Activated T-helper 17 cell treated with anti-CD3 and anti-CD28 coated beads, Interleukin-2, amount 50 U/mL, for 72 hours (primary cell): ENCODE results near the gene PRDM9. TPM values are rescaled to one million over a fixed set of nuclear protein-coding genes. Genes with fewer than 3 reads are reported as not detected.
"Not testable (repeated sequence)": the region's sequence is repeated elsewhere in the genome, so short reads cannot be mapped to it uniquely, and the experiment has no call there.

Experiments used
- ATAC-seq: fragments of 150-1000 bp; cut with Tn5 transposase; replicated peaks from 2 replicates; pipeline ENCODE4 v1.10.0; 2021; ENCODE audit warnings: mild to moderate bottlenecking, moderate library complexity
- H3K27ac Mint-ChIP-seq: one replicate; pipeline ENCODE4 v1.8.0; 2022; ENCODE audit warnings: mixed read lengths
- H3K27me3 Mint-ChIP-seq: one replicate; pipeline ENCODE4 v1.8.0; 2022; ENCODE audit warnings: mixed read lengths
- H3K36me3 Mint-ChIP-seq: one replicate; pipeline ENCODE4 v1.8.0; 2022; ENCODE audit warnings: low read depth, mild to moderate bottlenecking, mixed read lengths
- H3K4me1 Mint-ChIP-seq: one replicate; pipeline ENCODE4 v1.8.0; 2022; ENCODE audit warnings: mixed read lengths
- H3K4me3 Mint-ChIP-seq: one replicate; pipeline ENCODE4 v1.8.0; 2022; ENCODE audit warnings: mild to moderate bottlenecking, mixed read lengths
- H3K9me3 Mint-ChIP-seq: one replicate; pipeline ENCODE4 v1.8.0; 2022; ENCODE audit warnings: mixed read lengths
- total RNA-seq, 2 donors: library from RNA; stranded (reverse); gene quantifications; one replicate each; pipeline ENCODE4 v1.2.3, GENCODE V29; 2022

PRDM9 gene
- total RNA-seq, 2 donors from 2014 or later = not detected

DNA sequence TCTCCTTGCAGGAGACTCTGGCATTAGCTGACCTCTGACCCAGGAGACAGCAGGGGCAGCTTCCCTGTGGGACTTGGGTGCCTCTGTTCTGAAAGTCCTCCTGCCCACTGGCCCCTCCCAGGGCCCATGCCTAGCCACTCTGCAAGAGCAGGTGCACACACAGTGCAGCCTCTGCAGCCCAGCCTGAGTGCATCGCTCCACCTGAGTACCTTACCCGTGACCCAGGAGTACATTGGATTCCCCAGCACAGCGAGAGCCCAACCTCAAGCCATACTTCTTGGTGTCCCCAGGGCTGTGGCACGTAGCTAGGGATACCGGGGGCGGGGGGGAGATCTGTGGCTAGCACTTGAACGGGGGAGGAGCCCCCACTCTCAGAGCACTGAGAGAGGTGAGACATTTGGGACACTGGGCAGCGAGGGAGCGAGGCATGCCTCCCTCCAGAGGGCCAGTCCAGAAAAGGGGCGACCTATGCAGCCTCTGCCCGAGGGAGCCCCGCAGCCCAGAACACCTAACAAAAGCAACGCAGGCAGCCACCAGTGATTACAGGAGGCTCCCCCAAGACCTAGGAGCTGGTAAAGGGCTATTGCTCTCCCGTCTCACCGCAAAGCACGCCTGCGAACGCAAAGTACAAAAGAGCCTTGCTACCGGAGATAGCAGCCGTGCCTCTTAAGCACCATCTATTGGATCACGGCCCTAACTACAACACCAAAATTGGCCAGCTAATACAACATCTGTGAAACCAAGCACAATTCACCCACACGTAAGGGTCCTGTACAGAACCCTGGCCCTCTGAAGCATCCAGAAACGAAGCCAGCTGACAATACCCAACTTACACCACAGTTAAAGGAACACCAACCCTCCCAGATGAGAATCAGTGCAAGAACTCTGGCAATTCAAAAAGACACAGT, 826 bp upstream of the PRDM9 start:
- Mint-ChIP-seq H3K4me3 (no peak overlapping the region), H3K4me1 (no peaks in the 10 kb centered on the region), H3K27me3 (no peaks in the 10 kb centered on the region), H3K36me3 (no peaks in the 10 kb centered on the region), H3K9me3 (peaks cover 10% of the 10 kb centered on the region), H3K27ac (no peak overlapping the region)
- ATAC-seq = peak; percentile 34

DNA sequence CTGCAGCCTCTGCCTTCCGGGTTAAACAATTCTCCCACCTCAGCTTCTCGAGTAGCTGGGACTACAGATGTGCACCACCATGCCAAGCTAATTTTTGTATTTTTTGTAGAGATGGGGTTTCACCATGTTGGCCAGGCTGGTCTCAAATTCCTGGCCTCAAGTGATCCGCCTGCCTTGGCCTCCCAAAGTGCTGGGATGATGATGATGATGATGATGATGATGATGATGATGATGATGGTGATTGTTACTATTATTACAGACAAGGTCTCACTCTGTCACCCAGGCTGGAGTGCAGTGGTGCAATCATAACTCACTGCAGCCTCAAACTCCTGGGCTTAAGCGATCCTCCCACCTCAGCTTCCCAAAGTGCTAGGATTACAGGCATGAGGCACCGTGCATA, 3.0 kb downstream of the PRDM9 start:
- not testable (repeated sequence) for H3K36me3 Mint-ChIP-seq

DNA sequence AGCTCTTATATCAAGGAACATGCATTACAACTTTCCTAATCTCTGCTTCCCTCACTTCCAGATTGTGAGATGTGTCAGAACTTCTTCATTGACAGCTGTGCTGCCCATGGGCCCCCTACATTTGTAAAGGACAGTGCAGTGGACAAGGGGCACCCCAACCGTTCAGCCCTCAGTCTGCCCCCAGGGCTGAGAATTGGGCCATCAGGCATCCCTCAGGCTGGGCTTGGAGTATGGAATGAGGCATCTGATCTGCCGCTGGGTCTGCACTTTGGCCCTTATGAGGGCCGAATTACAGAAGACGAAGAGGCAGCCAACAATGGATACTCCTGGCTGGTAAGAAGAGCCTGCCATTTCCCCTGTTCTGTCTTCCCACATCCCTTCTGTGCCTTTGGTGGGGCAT, 15.1 kb downstream of the PRDM9 start:
- Mint-ChIP-seq H3K27me3 (no peaks in the 10 kb centered on the region), H3K4me1 (no peaks in the 10 kb centered on the region), H3K9me3 (peaks cover 24% of the 10 kb centered on the region), H3K36me3 (no peaks in the 10 kb centered on the region), H3K4me3 (no peak overlapping the region), H3K27ac (no peak overlapping the region)
- no peak for ATAC-seq

More for the DNA sequence above, 3.0 kb downstream of the PRDM9 start:
- peaks cover 21% of the 10 kb centered on the region for H3K9me3 Mint-ChIP-seq
- not testable (repeated sequence) for H3K4me3 Mint-ChIP-seq, H3K4me1 Mint-ChIP-seq, H3K27me3 Mint-ChIP-seq, ATAC-seq, H3K27ac Mint-ChIP-seq

DNA sequence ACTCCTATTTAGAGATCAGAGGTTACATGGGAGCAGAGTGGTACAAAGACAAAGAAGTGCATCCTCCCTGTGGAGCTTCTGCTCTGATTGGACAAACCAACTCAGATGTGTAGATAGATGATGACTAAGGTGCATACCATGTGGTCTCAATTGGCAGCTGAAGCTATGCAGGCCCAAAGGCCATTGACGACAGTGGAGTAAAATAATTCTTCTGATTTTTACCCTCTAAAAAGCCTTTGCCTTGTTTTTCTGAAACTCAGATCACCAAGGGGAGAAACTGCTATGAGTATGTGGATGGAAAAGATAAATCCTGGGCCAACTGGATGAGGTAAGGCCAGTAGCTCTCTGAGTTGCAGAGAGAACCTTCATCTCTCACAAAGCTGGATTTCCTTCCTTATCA, 15.6 kb downstream of the PRDM9 start:
- Mint-ChIP-seq H3K27me3 (no peaks in the 10 kb centered on the region), H3K4me1 (no peaks in the 10 kb centered on the region), H3K27ac (no peak overlapping the region), H3K9me3 (peaks cover 26% of the 10 kb centered on the region), H3K4me3 (no peak overlapping the region), H3K36me3 (no peaks in the 10 kb centered on the region)
- ATAC-seq = no peak

DNA sequence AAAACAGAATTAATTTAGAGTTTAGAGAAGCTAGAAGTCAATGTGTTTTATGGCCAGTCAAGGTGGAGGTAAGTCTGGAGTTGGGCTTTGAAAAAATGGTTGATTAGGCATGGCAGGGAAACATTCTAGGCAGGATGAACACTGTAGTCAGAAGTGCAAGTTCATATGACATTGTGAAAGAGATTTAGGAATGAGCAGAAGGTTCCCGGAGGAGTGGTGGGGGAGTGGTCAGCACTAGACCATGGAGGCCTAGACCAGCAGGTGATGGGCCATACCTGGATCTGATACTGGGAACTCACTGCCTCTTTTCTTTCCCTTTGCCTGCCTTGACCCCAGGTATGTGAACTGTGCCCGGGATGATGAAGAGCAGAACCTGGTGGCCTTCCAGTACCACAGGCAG, 16.6 kb downstream of the PRDM9 start:
- Mint-ChIP-seq H3K27ac (no peak overlapping the region), H3K4me3 (no peak overlapping the region), H3K9me3 (peaks cover 35% of the 10 kb centered on the region), H3K36me3 (no peaks in the 10 kb centered on the region), H3K4me1 (no peaks in the 10 kb centered on the region), H3K27me3 (no peaks in the 10 kb centered on the region)
- no peak for ATAC-seq

DNA sequence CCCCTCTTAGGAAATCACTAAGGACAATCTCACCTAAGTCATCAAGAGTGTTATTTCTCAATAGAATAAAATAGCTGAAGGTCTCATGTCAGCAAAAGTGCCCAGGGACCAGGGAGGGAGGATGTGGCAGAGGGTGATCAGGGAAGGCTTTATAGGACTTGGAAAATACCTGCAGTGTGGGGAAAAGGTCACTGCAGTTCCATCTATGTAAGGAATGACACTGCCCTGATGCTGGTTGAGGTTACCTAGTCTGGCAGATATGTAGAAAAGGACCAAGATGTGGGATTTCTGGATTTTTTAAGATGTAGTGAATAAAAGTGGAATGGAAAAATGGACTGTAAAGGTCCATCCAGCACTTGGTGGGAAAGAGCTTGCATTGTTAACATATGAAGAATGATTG, 18.3 kb downstream of the PRDM9 start:
- H3K9me3 Mint-ChIP-seq = peaks cover 32% of the 10 kb centered on the region
- no peak for ATAC-seq
- no peaks in the 10 kb centered on the region for H3K4me1 Mint-ChIP-seq
- no peaks in the 10 kb centered on the region for H3K36me3 Mint-ChIP-seq
- H3K27ac Mint-ChIP-seq = no peak overlapping the region
- H3K4me3 Mint-ChIP-seq = no peak overlapping the region
- H3K27me3 Mint-ChIP-seq = no peaks in the 10 kb centered on the region

DNA sequence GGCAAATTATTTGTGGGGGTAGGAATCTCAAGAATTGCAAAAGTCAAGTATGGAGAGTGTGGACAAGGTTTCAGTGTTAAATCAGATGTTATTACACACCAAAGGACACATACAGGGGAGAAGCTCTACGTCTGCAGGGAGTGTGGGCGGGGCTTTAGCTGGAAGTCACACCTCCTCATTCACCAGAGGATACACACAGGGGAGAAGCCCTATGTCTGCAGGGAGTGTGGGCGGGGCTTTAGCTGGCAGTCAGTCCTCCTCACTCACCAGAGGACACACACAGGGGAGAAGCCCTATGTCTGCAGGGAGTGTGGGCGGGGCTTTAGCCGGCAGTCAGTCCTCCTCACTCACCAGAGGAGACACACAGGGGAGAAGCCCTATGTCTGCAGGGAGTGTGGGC, 19.2 kb downstream of the PRDM9 start:
- H3K4me1 Mint-ChIP-seq, ATAC-seq, H3K36me3 Mint-ChIP-seq, H3K27ac Mint-ChIP-seq, H3K27me3 Mint-ChIP-seq, H3K4me3 Mint-ChIP-seq: not testable (repeated sequence)
- H3K9me3 Mint-ChIP-seq = peaks cover 31% of the 10 kb centered on the region

DNA sequence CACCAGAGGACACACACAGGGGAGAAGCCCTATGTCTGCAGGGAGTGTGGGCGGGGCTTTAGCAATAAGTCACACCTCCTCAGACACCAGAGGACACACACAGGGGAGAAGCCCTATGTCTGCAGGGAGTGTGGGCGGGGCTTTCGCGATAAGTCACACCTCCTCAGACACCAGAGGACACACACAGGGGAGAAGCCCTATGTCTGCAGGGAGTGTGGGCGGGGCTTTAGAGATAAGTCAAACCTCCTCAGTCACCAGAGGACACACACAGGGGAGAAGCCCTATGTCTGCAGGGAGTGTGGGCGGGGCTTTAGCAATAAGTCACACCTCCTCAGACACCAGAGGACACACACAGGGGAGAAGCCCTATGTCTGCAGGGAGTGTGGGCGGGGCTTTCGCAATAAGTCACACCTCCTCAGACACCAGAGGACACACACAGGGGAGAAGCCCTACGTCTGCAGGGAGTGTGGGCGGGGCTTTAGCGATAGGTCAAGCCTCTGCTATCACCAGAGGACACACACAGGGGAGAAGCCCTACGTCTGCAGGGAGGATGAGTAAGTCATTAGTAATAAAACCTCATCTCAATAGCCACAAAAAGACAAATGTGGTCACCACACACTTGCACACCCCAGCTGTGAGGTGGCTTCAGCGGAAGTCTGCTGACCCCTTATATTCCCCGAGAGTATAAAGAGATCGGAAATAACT, 20.0 kb downstream of the PRDM9 start:
- not testable (repeated sequence) for H3K4me3 Mint-ChIP-seq, H3K27ac Mint-ChIP-seq, H3K27me3 Mint-ChIP-seq, H3K36me3 Mint-ChIP-seq, H3K4me1 Mint-ChIP-seq, ATAC-seq
- peaks cover 31% of the 10 kb centered on the region for H3K9me3 Mint-ChIP-seq

DNA sequence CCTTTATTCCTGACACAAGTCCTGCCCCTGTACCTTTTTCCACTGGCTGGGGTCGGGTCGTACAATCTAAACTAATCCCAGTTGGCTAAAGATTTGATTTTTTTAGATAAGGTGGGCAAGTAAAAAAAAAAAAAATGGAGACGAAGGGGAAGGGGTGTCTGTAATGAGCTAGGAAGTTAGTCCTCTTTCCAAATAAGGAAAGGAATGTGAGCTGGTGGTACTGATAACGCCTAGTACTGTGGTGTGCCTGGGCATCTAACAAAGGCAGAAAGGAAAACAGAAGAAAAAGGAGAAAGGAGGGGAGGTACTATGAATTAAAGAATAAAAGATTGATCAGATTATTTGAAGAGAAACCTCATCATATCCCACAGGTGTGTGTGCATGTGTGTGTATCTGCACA, 21.3 kb downstream of the PRDM9 start:
- Mint-ChIP-seq H3K9me3 (peaks cover 28% of the 10 kb centered on the region), H3K4me1 (no peaks in the 10 kb centered on the region), H3K27me3 (no peaks in the 10 kb centered on the region), H3K36me3 (no peaks in the 10 kb centered on the region), H3K4me3 (no peak overlapping the region), H3K27ac (no peak overlapping the region)
- ATAC-seq = no peak

DNA sequence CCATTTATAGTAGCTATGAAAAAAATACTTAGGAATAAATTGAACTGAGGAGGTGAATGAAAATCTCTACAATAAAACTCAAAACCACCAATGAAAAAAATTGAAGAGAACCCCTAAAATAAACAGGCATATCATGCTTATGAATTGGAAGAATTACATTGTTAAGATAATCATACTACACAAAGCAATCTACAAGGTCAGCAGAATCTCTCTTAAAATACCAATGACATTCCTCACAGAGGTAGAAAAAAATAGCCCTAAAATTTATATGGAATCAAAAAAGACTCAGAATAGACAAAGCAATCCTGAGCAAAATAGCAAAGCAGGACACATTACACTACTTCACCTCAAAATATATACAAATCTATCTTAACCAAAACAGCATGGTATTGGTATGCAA, 23.2 kb downstream of the PRDM9 start:
- Mint-ChIP-seq H3K4me1 (no peaks in the 10 kb centered on the region), H3K27me3 (no peaks in the 10 kb centered on the region), H3K27ac (no peak overlapping the region), H3K4me3 (no peak overlapping the region), H3K36me3 (no peaks in the 10 kb centered on the region), H3K9me3 (peaks cover 17% of the 10 kb centered on the region)
- ATAC-seq = no peak

DNA sequence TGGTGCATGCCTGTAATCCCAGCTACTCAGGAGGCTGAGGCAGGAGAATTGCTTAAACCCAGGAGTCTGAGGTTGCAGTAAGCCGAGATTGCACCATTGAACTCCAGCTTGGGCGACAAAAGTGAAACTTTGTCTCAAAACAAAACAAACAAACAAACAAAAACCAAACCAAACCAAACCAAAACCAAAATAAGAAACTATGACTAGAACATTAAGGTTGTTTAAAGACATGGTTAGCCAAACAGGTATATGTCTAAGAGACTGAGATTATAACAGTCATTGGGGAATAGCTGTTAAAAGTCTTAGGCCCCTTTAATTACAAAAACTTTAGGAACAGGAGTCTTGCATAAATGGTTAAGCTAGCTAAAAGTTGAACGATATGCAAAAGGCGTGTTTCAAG, 63.6 kb downstream of the PRDM9 start:
- Mint-ChIP-seq H3K36me3 (no peaks in the 10 kb centered on the region), H3K4me1 (no peaks in the 10 kb centered on the region), H3K27me3 (no peaks in the 10 kb centered on the region), H3K9me3 (peaks cover 10% of the 10 kb centered on the region), H3K27ac (no peak overlapping the region), H3K4me3 (no peak overlapping the region)
- ATAC-seq = no peak
